Thyroid gland (tissue), 4 donors: Measurements from ENCODE around the gene CACNA1G. TPM values are rescaled to one million over a fixed set of nuclear protein-coding genes. Genes with fewer than 3 reads are reported as not detected.

ENCODE experiments used
- DNase-seq, 2 donors: peaks; one replicate each; pipeline ENCODE4 v3.0.0-alpha.2; 2019
- H3K27ac ChIP-seq, 3 donors: fragments of 200-600 bp; sonication (generic); 1 replicate in 2 of 3; 2 replicates in 1 of 3; pipeline ENCODE4 v1.5.1; 2016 to 2019; ENCODE audit warnings: mild to moderate bottlenecking in 1 of 3, moderate library complexity in 1 of 3
- H3K27me3 ChIP-seq: fragments of 200-600 bp; sonication (generic); one replicate; pipeline ENCODE4 v1.5.1; 2019
- H3K36me3 ChIP-seq, 2 donors: fragments of 200-600 bp; sonication (generic); one replicate each; pipeline ENCODE4 v1.5.1; 2016 to 2019
- H3K4me1 ChIP-seq, 2 donors: fragments of 200-600 bp; sonication (generic); one replicate each; pipeline ENCODE4 v1.5.1; 2017 to 2019
- H3K4me3 ChIP-seq, 3 donors: fragments of 200-600 bp; sonication (generic); replicated peaks in 1 of 3; 1 replicate in 2 of 3; 2 replicates in 1 of 3; pipeline ENCODE4 v1.5.1; 2016; ENCODE audit warnings: mild to moderate bottlenecking in 1 of 3
- H3K9me3 ChIP-seq: fragments of 200-600 bp; sonication (generic); one replicate; pipeline ENCODE4 v1.5.1; 2017
- POLR2A ChIP-seq, 2 donors: fragments of 450-650 bp; IDR thresholded peaks; one replicate each; pipeline ENCODE4 v1.6.1; 2017; ENCODE audit warnings: antibody characterized with exemption in 2 of 2, mild to moderate bottlenecking in 2 of 2, moderate library complexity in 1 of 2
- WGBS, 2 donors: methylation state at CpG; one replicate each; pipeline ENCODE4 v1.1.5; 2017; 5-methylcytosine and 5-hydroxymethylcytosine counted together
- intact Hi-C: fragments of 100-400 bp; cut with DNase I; formaldehyde crosslinking; loops from one replicate; pipeline ENCODE4 v1.15.1; 2023
- total RNA-seq, 4 donors: library from RNA; depleted of rRNA; stranded (reverse); fragments of >200 nt; gene quantifications; one replicate each; pipeline ENCODE4 v1.2.3, GENCODE V29; 2016
- TF ChIP-seq, protein P1 (sequence below), 6 experiments: fragments of 200-600 bp in 3 of 6; fragments of 450-650 bp in 3 of 6; sonication (generic) in 3 of 6; IDR thresholded peaks; one replicate each; pipeline ENCODE4 v1.5.1; 2016 to 2019; ENCODE audit warnings: antibody characterized with exemption in 6 of 6, mild to moderate bottlenecking in 2 of 6, inconsistent platforms in 1 of 6, moderate library complexity in 1 of 6

Gene CACNA1G
- total RNA-seq, 4 donors from 2014 or later: 0.13 to 3.3 (median 0.52) TPM

DNA sequence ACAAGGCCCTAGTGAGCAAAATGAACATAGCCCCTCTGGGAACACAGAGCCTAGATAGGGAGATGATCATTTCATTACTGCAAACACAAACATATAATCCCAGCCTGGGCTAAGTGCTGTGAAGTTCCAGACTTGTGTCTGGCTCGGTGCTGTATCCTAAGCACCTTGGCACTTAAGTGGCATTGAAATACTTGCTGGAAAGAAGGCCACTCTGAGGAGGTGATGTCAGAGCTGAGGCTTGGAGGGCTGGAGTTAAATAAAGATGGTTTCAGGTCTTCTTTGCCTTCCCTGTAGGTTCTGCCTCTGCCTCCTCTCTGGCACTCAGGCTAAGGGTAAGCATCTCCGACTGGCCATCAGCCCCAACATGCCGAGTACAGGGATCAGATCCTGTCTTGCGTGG is 2.4 kb upstream of the CACNA1G start:
- H3K4me1 ChIP-seq: peaks cover 52 to 62% of the 10 kb centered on the region in 2 donors
- H3K27ac ChIP-seq: no peak overlapping the region
- H3K4me3 ChIP-seq: no peak overlapping the region
- no peaks in the 10 kb centered on the region for H3K9me3 ChIP-seq
- peaks cover 10% of the 10 kb centered on the region for H3K27me3 ChIP-seq
- peaks cover 0 to 7% of the 10 kb centered on the region in 2 donors for H3K36me3 ChIP-seq
- intact Hi-C loops: no loop called here
- DNase-seq: peak; percentile 53 to 61
- TF ChIP-seq, protein P1, sequence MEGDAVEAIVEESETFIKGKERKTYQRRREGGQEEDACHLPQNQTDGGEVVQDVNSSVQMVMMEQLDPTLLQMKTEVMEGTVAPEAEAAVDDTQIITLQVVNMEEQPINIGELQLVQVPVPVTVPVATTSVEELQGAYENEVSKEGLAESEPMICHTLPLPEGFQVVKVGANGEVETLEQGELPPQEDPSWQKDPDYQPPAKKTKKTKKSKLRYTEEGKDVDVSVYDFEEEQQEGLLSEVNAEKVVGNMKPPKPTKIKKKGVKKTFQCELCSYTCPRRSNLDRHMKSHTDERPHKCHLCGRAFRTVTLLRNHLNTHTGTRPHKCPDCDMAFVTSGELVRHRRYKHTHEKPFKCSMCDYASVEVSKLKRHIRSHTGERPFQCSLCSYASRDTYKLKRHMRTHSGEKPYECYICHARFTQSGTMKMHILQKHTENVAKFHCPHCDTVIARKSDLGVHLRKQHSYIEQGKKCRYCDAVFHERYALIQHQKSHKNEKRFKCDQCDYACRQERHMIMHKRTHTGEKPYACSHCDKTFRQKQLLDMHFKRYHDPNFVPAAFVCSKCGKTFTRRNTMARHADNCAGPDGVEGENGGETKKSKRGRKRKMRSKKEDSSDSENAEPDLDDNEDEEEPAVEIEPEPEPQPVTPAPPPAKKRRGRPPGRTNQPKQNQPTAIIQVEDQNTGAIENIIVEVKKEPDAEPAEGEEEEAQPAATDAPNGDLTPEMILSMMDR (IDR thresholded peaks at IDR 0.05): no peak
- no peak for TF ChIP-seq POLR2A (IDR thresholded peaks at IDR 0.05)
- 40 to 53% methylated on average over 2 to 4 of the region's 4 CpGs for WGBS, 2 donors

DNA sequence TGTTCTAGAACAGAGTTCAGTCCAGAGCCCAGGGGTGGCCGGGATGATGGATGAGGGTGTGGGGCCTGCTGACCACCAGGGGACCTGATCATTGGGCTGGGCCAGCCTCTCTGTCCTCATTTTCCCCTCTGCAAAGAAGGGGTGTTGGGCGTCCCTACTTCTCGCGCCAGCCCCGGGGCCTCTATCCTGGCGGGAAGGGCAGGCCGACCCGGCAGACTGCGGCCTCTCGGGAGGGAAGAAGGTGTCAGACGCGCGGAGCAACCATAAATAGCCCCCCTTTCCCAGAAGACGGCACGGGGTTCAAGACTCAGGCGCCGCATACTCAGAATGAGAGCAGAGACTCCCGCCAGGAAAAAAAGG is 2.0 kb upstream of the CACNA1G start:
- no peak overlapping the region for H3K4me3 ChIP-seq
- DNase-seq: no peak
- TF ChIP-seq, protein P1 (IDR thresholded peaks at IDR 0.05): no peak
- intact Hi-C loops: no loop called here
- H3K4me1 ChIP-seq: peaks cover 52 to 62% of the 10 kb centered on the region in 2 donors
- no peaks in the 10 kb centered on the region for H3K9me3 ChIP-seq
- peaks cover 10% of the 10 kb centered on the region for H3K27me3 ChIP-seq
- H3K27ac ChIP-seq: no peak overlapping the region
- H3K36me3 ChIP-seq: peaks cover 0 to 7% of the 10 kb centered on the region in 2 donors
- 10 to 30% methylated on average over 4 to 8 of the region's 18 CpGs for WGBS, 2 donors

DNA sequence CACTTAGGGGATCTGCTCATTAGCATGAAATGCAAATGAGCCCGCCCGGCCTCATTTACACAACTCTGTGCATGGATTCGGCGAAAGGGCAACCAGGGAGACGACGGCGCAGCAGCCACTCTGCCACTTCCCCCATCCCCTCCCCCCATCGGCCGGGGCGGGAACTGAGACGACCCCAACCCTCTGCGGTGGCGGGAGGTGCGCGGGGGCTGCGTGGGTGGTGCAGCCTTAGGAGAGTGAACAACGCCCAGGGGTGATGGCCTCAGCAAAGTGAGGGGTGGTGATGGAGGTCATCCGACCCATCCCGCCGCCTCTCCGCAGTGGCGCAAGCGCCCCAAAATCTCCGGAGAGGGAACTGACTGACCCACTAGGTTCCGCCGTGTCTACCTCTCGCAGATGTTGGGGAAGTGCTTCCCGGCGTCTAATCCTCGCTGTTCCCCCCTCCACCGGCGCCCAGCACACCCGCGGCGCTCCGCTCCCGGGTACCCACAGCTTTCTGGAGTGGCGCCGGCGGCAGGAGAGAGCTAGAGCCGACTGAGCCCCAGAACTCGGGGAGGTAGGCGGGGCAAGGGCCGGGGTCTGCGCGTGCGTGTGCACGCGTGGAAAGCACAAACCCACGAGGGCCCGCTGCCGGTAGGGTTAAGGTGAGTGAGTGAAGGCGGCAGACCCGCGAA is 1.4 kb upstream of the CACNA1G start:
- intact Hi-C loops: no loop called here
- H3K27ac ChIP-seq: no peak overlapping the region
- H3K27me3 ChIP-seq: peaks cover 10% of the 10 kb centered on the region
- WGBS, 2 donors: 0 to 5% methylated on average over 31 to 32 of the region's 55 CpGs
- H3K9me3 ChIP-seq: no peaks in the 10 kb centered on the region
- H3K4me1 ChIP-seq: peaks cover 52 to 62% of the 10 kb centered on the region in 2 donors
- peak in 1 of 2 donors; percentile 19 for DNase-seq
- H3K4me3 ChIP-seq: peak overlapping the region in 1 of 3 donors; percentile 29
- H3K36me3 ChIP-seq: peaks cover 0 to 7% of the 10 kb centered on the region in 2 donors
- TF ChIP-seq, protein P1 (IDR thresholded peaks at IDR 0.05): no peak
- no peak for TF ChIP-seq POLR2A (IDR thresholded peaks at IDR 0.05)

DNA sequence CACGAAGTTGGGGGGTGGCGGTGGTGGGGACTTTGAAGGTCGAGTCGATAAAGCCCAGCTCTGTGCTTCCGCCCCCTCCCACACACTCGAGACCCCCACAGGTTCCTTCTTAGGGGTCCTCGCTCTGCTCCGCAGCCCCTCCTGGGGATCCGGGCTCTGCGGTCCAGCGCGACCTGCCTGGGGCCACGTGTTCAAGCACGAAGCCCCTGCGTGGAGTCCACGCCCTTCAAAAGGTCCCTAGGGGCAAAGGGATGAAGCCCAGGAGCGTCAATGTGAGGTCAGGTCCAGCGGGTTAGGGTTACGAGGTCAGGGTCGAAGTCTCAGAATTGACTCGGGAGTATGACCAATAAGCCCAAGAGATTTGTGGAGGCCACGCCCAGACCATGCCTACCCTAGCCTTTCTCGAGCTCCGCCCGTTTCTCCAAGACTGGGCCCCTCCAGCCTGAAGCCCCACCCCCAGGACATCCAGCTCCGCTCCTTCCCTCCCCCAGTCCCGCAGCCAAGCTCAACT is 786 bp upstream of the CACNA1G start:
- peaks cover 0 to 7% of the 10 kb centered on the region in 2 donors for H3K36me3 ChIP-seq
- peaks cover 58 to 67% of the 10 kb centered on the region in 2 donors for H3K4me1 ChIP-seq
- H3K9me3 ChIP-seq: no peaks in the 10 kb centered on the region
- intact Hi-C loops: no loop called here
- 0 to 7% methylated on average over 5 to 26 of the region's 27 CpGs for WGBS, 2 donors
- no peak overlapping the region for H3K27ac ChIP-seq
- H3K4me3 ChIP-seq: peak overlapping the region in 1 of 3 donors; percentile 29
- no peak for TF ChIP-seq POLR2A (IDR thresholded peaks at IDR 0.05)
- TF ChIP-seq, protein P1 (IDR thresholded peaks at IDR 0.05): no peak
- DNase-seq: peak; percentile 30 to 48
- peaks cover 10% of the 10 kb centered on the region for H3K27me3 ChIP-seq
